Cardiac septum (tissue), 1 donor: ENCODE results near the gene ABCB9. TPM values are rescaled to one million over a fixed set of nuclear protein-coding genes. Genes with fewer than 3 reads are reported as not detected.

Experiments used
- DNase-seq: peaks from one replicate; pipeline ENCODE4 v3.0.0-alpha.2; 2020; ENCODE audit warnings: low spot score
- intact Hi-C: fragments of 100-400 bp; cut with DNase I; formaldehyde crosslinking; loops from one replicate; pipeline ENCODE4 v1.14.0; 2022
- microRNA-seq: library from miRNA; unstranded; fragments of <30 nt; microRNA quantifications from one replicate; pipeline ENCODE4 v1.2.0, GENCODE V29; 2020
- total RNA-seq: library from RNA; stranded (reverse); fragmentation: NEBNext Ultra II Directional; extraction: Animal tissue kit (Norgen Biotek cat#: 25700); gene quantifications from one replicate; pipeline ENCODE4 v1.2.1, GENCODE V29; 2021
- donor health status: DM: no; HTN: no; CAD: no.

ABCB9 gene
- total RNA-seq, 1 donor from 2014 or later, result 7.2 TPM

GRCh38 chr12:122888232-122888752, 78.0 kb downstream of the ABCB9 start:
- DNase-seq, result peak; percentile 81
- intact Hi-C loops, result loop anchor here (2.0 kb wide), 1 partner anchor 15 kb away; no protein-coding TSS in a partner anchor

GRCh38 chr12:122887819-122888212, 78.4 kb downstream of the ABCB9 start:
- DNase-seq, result no peak
- intact Hi-C loops, result loop anchor here (2.0 kb wide), 1 partner anchor 15 kb away; no protein-coding TSS in a partner anchor

- intact Hi-C loops, result no loop called here
- DNase-seq, result no peak
These were observed 79.1 kb downstream of the ABCB9 start for GRCh38 chr12:122886851-122887818.

GRCh38 chr12:122886161-122886560, 80.1 kb downstream of the ABCB9 start:
- DNase-seq, result no peak
- intact Hi-C loops, result no loop called here

- no peak for DNase-seq
- intact Hi-C loops, result no loop called here
These were observed 81.4 kb downstream of the ABCB9 start for GRCh38 chr12:122884860-122885259.

GRCh38 chr12:122884091-122884826, 82.0 kb downstream of the ABCB9 start:
- intact Hi-C loops, result no loop called here

GRCh38 chr12:122882908-122883558, 83.2 kb downstream of the ABCB9 start:
- intact Hi-C loops, result no loop called here
- no peak for DNase-seq

More at GRCh38 chr12:122884091-122884826, 82.0 kb downstream of the ABCB9 start:
- DNase-seq, result no peak

GRCh38 chr12:122880668-122881067, 85.6 kb downstream of the ABCB9 start:
- intact Hi-C loops, result no loop called here
- DNase-seq, result no peak

- intact Hi-C loops, result no loop called here
- DNase-seq, result no peak
These were observed 86.1 kb downstream of the ABCB9 start for GRCh38 chr12:122880155-122880667.

Small RNAs within 50 kb of the gene (microRNA-seq; reads per million reads assigned to microRNA genes)
- not detected for gene MIR4304

Other genes starting within 250 kb of the ABCB9 start
- 0.54 TPM for gene HCAR3, start 249.7 kb downstream of the ABCB9 start, total RNA-seq
- gene HCAR1, start 235.6 kb downstream of the ABCB9 start, total RNA-seq, result not detected
- gene DENR, start 213.6 kb downstream of the ABCB9 start, total RNA-seq, result 23.8 TPM
- gene CCDC62, start 191.9 kb downstream of the ABCB9 start, total RNA-seq, result 0.65 TPM
- 16.6 TPM for gene HIP1R, start 131.0 kb downstream of the ABCB9 start, total RNA-seq
- 16.8 TPM for gene VPS37B, start 70.3 kb downstream of the ABCB9 start, total RNA-seq
- gene OGFOD2, start 8.8 kb upstream of the ABCB9 start, total RNA-seq, result 10.6 TPM
- 139 TPM for gene ARL6IP4, start 14.2 kb upstream of the ABCB9 start, total RNA-seq
- 22.2 TPM for gene PITPNM2, start 184.6 kb upstream of the ABCB9 start, total RNA-seq